ENCODE results near the gene PTPRE. TPM values are rescaled to one million over a fixed set of nuclear protein-coding genes. Genes with fewer than 3 reads are reported as not detected.

Gene PTPRE
- total and polyA plus RNA-seq, 10 of the 15 experiments (the other 5 are each of a cell fraction or from before 2014, with no cell fraction given): 2.9 to 7.6 (median 5.8) TPM

- no peak for FAIRE-seq
- Histone ChIP-seq H3K27ac (ENCODE audit: control insufficient read depth, insufficient read depth) (no peak overlapping the region), H2AFZ (ENCODE audit: control insufficient read depth, low read depth, low read length) (no peak overlapping the region), H3K36me3 (ENCODE audit: control insufficient read depth in 2 of 2, insufficient read depth in 2 of 2, low read length in 1 of 2) (peaks cover 0 to under 1% of the 10 kb centered on the region in 2 experiments; a peak in 2 of 4 replicates), H3K27me3 (replicated peaks in 1 of 2; ENCODE audit: control insufficient read depth in 2 of 2, insufficient read depth in 2 of 2, low read length in 1 of 2) (no peaks in the 10 kb centered on the region), H3K9me3 (replicated peaks; ENCODE audit: control insufficient read depth, insufficient read depth, low read length) (no peaks in the 10 kb centered on the region), H3K79me2 (ENCODE audit: control insufficient read depth, insufficient read depth, low read length) (no peaks in the 10 kb centered on the region), H3K4me1 (ENCODE audit: control insufficient read depth, insufficient read depth, low read length) (peaks cover 36% of the 10 kb centered on the region), H3K4me2 (ENCODE audit: control insufficient read depth, insufficient read depth) (no peak overlapping the region), H3K9ac (ENCODE audit: control insufficient read depth, insufficient read depth, low read length) (no peak overlapping the region), H4K20me1 (ENCODE audit: control insufficient read depth, insufficient read depth) (no peaks in the 10 kb centered on the region), H3K4me3 (no peak overlapping the region)
- ChIA-PET SMC1A (ENCODE audit: uncharacterized antibody, unreplicated experiment) (interaction anchor here (1.0 to 5.0 kb wide), 5 partner anchors 8 to 63 kb away, joined by 3 to 116 read pairs (median 5); no protein-coding TSS in a partner anchor), POLR2A (interaction anchor here (1.6 to 10.2 kb wide), 2 partner anchors 12 to 26 kb away, joined by 5 to 117 read pairs; no protein-coding TSS in a partner anchor), CTCF (interaction anchor here (1.0 to 5.0 kb wide), 6 partner anchors 10 to 150 kb away, joined by 3 to 73 read pairs (median 13); no protein-coding TSS in a partner anchor), RAD21 (ENCODE audit: unreplicated experiment) (interaction anchor here (0.9 to 5.5 kb wide), 8 partner anchors 11 to 89 kb away, joined by 3 to 82 read pairs (median 6); partner anchors contain the start of gene MKI67)
- no peak for DNase-seq (ENCODE audit: low read depth, low spot score)
- in situ Hi-C loops (cut with MboI) (no loop called here), intact Hi-C loops (cut with micrococcal nuclease; ENCODE audit: unreplicated experiment) (no loop called here)
- TF ChIP-seq IRF4 (IDR thresholded peaks at IDR 0.05; ENCODE audit: low read depth, low read length): no peak
- TF ChIP-seq CHD2 (IDR thresholded peaks at IDR 0.05; ENCODE audit: borderline replicate concordance, low read depth, low read length): no peak
- no peak for TF ChIP-seq SUPT20H (IDR thresholded peaks at IDR 0.05; ENCODE audit: borderline replicate concordance, control insufficient read depth, low read depth, low read length)
- no peak for TF ChIP-seq SUZ12 (IDR thresholded peaks at IDR 0.05; ENCODE audit: unreplicated experiment)
- 81% methylated on average over 14 of the region's 14 CpGs for WGBS (ENCODE audit: insufficient coverage, insufficient replicate concordance, low lambda C conversion rate, missing lambda C conversion rate)
- ATAC-seq: no peak
- TSS peak; percentile 49 for BruUV-seq (replicated peaks)
These were observed 154.7 kb downstream of the PTPRE start for GRCh38 chr10:128061306-128062300.
